ENCODE data around the gene DUS2.

The DUS2 gene

GRCh38 chr16:68096491-68096890 is 73.4 kb downstream of the DUS2 start:
- no peak for ATAC-seq (ENCODE audit: insufficient read depth, low read depth)
- TF ChIP-seq, protein P1, sequence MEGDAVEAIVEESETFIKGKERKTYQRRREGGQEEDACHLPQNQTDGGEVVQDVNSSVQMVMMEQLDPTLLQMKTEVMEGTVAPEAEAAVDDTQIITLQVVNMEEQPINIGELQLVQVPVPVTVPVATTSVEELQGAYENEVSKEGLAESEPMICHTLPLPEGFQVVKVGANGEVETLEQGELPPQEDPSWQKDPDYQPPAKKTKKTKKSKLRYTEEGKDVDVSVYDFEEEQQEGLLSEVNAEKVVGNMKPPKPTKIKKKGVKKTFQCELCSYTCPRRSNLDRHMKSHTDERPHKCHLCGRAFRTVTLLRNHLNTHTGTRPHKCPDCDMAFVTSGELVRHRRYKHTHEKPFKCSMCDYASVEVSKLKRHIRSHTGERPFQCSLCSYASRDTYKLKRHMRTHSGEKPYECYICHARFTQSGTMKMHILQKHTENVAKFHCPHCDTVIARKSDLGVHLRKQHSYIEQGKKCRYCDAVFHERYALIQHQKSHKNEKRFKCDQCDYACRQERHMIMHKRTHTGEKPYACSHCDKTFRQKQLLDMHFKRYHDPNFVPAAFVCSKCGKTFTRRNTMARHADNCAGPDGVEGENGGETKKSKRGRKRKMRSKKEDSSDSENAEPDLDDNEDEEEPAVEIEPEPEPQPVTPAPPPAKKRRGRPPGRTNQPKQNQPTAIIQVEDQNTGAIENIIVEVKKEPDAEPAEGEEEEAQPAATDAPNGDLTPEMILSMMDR (IDR thresholded peaks at IDR 0.05; ENCODE audit: borderline replicate concordance, extremely low read depth, low read length, poor library complexity, severe bottlenecking) = no peak
- no peak for TF ChIP-seq EZH2 (IDR thresholded peaks at IDR 0.05; ENCODE audit: borderline replicate concordance, low read depth, low read length, severe bottlenecking)
- Histone ChIP-seq H3K4me3 (ENCODE audit: low read depth in 1 of 2, low read length in 2 of 2) (no peak overlapping the region), H3K9me3 (ENCODE audit: insufficient read depth, low read length, severe bottlenecking) (no peaks in the 10 kb centered on the region), H3K4me2 (ENCODE audit: insufficient read depth, low read length) (no peak overlapping the region), H4K20me1 (ENCODE audit: insufficient read depth, low read length) (peaks cover 69% of the 10 kb centered on the region), H2AFZ (ENCODE audit: low read depth, low read length) (no peak overlapping the region), H3K4me1 (ENCODE audit: insufficient read depth, low read length) (peaks cover 8% of the 10 kb centered on the region; the same call in 1 of the 2 replicates), H3K9ac (ENCODE audit: low read depth, low read length) (no peak overlapping the region), H3K36me3 (ENCODE audit: insufficient read depth, low read length) (no peaks in the 10 kb centered on the region), H3K79me2 (ENCODE audit: insufficient read depth, low read length) (peaks cover 99% of the 10 kb centered on the region), H3K27ac (ENCODE audit: low read length) (no peak overlapping the region), H3K27me3 (ENCODE audit: insufficient read depth, low read length, poor library complexity) (no peaks in the 10 kb centered on the region)
- DNase-seq = no peak

GRCh38 chr16:68097088-68097487 is 74.0 kb downstream of the DUS2 start:
- H3K9ac ChIP-seq (ENCODE audit: low read depth, low read length) = no peak overlapping the region

DNA sequence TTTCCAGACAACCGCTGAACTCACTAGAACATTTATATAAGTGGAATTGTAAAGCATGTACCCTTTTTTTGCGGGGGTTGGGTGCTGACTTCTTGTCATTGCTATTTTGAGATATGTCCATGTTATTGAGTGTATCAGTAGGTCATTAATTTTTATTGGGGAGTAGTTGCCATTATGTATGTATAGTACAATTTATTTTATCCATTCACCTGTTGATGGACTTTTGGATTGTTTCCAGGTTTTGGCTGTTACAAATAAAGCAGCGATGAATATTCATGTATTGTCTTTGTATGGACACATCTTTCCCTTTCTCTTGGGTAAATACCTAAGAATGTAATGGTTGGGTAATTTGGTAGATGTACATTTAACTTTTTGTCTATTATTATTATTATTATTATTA is 74.8 kb downstream of the DUS2 start:
- no peak overlapping the region for H3K4me2 ChIP-seq (ENCODE audit: insufficient read depth, low read length)
- no peak overlapping the region for H3K9ac ChIP-seq (ENCODE audit: low read depth, low read length)
- H4K20me1 ChIP-seq (ENCODE audit: insufficient read depth, low read length) = peaks cover 62% of the 10 kb centered on the region
- no peak overlapping the region for H3K27ac ChIP-seq (ENCODE audit: low read length)
- H3K27me3 ChIP-seq (ENCODE audit: insufficient read depth, low read length, poor library complexity) = no peaks in the 10 kb centered on the region
- H3K4me3 ChIP-seq (ENCODE audit: low read depth in 1 of 2, low read length in 2 of 2) = no peak overlapping the region
- TF ChIP-seq, protein P1 (IDR thresholded peaks at IDR 0.05; ENCODE audit: borderline replicate concordance, extremely low read depth, low read length, poor library complexity, severe bottlenecking) = no peak
- TF ChIP-seq EZH2 (IDR thresholded peaks at IDR 0.05; ENCODE audit: borderline replicate concordance, low read depth, low read length, severe bottlenecking) = no peak
- no peak overlapping the region for H2AFZ ChIP-seq (ENCODE audit: low read depth, low read length)
- H3K9me3 ChIP-seq (ENCODE audit: insufficient read depth, low read length, severe bottlenecking) = no peaks in the 10 kb centered on the region
- peaks cover 99% of the 10 kb centered on the region for H3K79me2 ChIP-seq (ENCODE audit: insufficient read depth, low read length)
- H3K36me3 ChIP-seq (ENCODE audit: insufficient read depth, low read length) = no peaks in the 10 kb centered on the region
- H3K4me1 ChIP-seq (ENCODE audit: insufficient read depth, low read length) = 0 out of 2 replicates have a peak, but pooled peaks cover 4% of the 10 kb centered on the region
- DNase-seq (no peak), ATAC-seq (ENCODE audit: insufficient read depth, low read depth) (no peak)

More at GRCh38 chr16:68097088-68097487, 74.0 kb downstream of the DUS2 start:
- H3K27ac ChIP-seq (ENCODE audit: low read length) = no peak overlapping the region
- no peaks in the 10 kb centered on the region for H3K9me3 ChIP-seq (ENCODE audit: insufficient read depth, low read length, severe bottlenecking)
- H3K36me3 ChIP-seq (ENCODE audit: insufficient read depth, low read length) = no peaks in the 10 kb centered on the region
- H2AFZ ChIP-seq (ENCODE audit: low read depth, low read length) = no peak overlapping the region
- no peaks in the 10 kb centered on the region for H3K27me3 ChIP-seq (ENCODE audit: insufficient read depth, low read length, poor library complexity)
- H4K20me1 ChIP-seq (ENCODE audit: insufficient read depth, low read length) = peaks cover 68% of the 10 kb centered on the region
- no peak for DNase-seq
- H3K4me2 ChIP-seq (ENCODE audit: insufficient read depth, low read length) = no peak overlapping the region
- ATAC-seq (ENCODE audit: insufficient read depth, low read depth) = no peak
- no peak for TF ChIP-seq EZH2 (IDR thresholded peaks at IDR 0.05; ENCODE audit: borderline replicate concordance, low read depth, low read length, severe bottlenecking)
- TF ChIP-seq, protein P1 (IDR thresholded peaks at IDR 0.05; ENCODE audit: borderline replicate concordance, extremely low read depth, low read length, poor library complexity, severe bottlenecking) = no peak
- H3K79me2 ChIP-seq (ENCODE audit: insufficient read depth, low read length) = peaks cover 99% of the 10 kb centered on the region
- 0 out of 2 replicates have a peak, but pooled peaks cover 4% of the 10 kb centered on the region for H3K4me1 ChIP-seq (ENCODE audit: insufficient read depth, low read length)
- no peak overlapping the region for H3K4me3 ChIP-seq (ENCODE audit: low read depth in 1 of 2, low read length in 2 of 2)

GRCh38 chr16:68100488-68100887 is 77.4 kb downstream of the DUS2 start:
- no peak for ATAC-seq (ENCODE audit: insufficient read depth, low read depth)
- no peak for TF ChIP-seq EZH2 (IDR thresholded peaks at IDR 0.05; ENCODE audit: borderline replicate concordance, low read depth, low read length, severe bottlenecking)
- TF ChIP-seq, protein P1 (IDR thresholded peaks at IDR 0.05; ENCODE audit: borderline replicate concordance, extremely low read depth, low read length, poor library complexity, severe bottlenecking) = no peak

More at GRCh38 chr16:68100488-68100887, 77.4 kb downstream of the DUS2 start:
- H3K4me3 ChIP-seq (ENCODE audit: low read depth in 1 of 2, low read length in 2 of 2) = no peak overlapping the region
- no peak for DNase-seq
- H3K27ac ChIP-seq (ENCODE audit: low read length) = no peak overlapping the region
- H3K27me3 ChIP-seq (ENCODE audit: insufficient read depth, low read length, poor library complexity) = no peaks in the 10 kb centered on the region
- no peaks in the 10 kb centered on the region for H3K36me3 ChIP-seq (ENCODE audit: insufficient read depth, low read length)
- H3K4me2 ChIP-seq (ENCODE audit: insufficient read depth, low read length) = no peak overlapping the region
- peaks cover 41% of the 10 kb centered on the region for H4K20me1 ChIP-seq (ENCODE audit: insufficient read depth, low read length)
- H3K4me1 ChIP-seq (ENCODE audit: insufficient read depth, low read length) = no peaks in the 10 kb centered on the region
- no peak overlapping the region for H2AFZ ChIP-seq (ENCODE audit: low read depth, low read length)
- peaks cover 99% of the 10 kb centered on the region for H3K79me2 ChIP-seq (ENCODE audit: insufficient read depth, low read length)
- H3K9me3 ChIP-seq (ENCODE audit: insufficient read depth, low read length, severe bottlenecking) = no peaks in the 10 kb centered on the region
- no peak overlapping the region for H3K9ac ChIP-seq (ENCODE audit: low read depth, low read length)
